ENCODE data around the gene CEP112.

CEP112 gene

GRCh38 chr17:66211047-66211810, 19.3 kb upstream of the CEP112 start:
- no peak for DNase-seq (ENCODE audit: low read depth, low spot score)

GRCh38 chr17:66210208-66210574, 18.3 kb upstream of the CEP112 start:
- no peak for DNase-seq (ENCODE audit: low read depth, low spot score)

GRCh38 chr17:66207936-66208335, 16.0 kb upstream of the CEP112 start:
- no peak for DNase-seq (ENCODE audit: low read depth, low spot score)

GRCh38 chr17:66203274-66204015, 11.5 kb upstream of the CEP112 start:
- DNase-seq (ENCODE audit: low read depth, low spot score), result peak; percentile 5

- peak; percentile 81 for DNase-seq (ENCODE audit: low read depth, low spot score)
Observed at GRCh38 chr17:66200685-66201092, 8.8 kb upstream of the CEP112 start.

- DNase-seq (ENCODE audit: low read depth, low spot score), result no peak
Observed at GRCh38 chr17:66198242-66198641, 6.3 kb upstream of the CEP112 start.

GRCh38 chr17:66192378-66192687, 400 bp upstream of the CEP112 start:
- no peak for DNase-seq (ENCODE audit: low read depth, low spot score)

- peak; percentile 45 for DNase-seq (ENCODE audit: low read depth, low spot score)
Observed at GRCh38 chr17:66190738-66191592, 968 bp downstream of the CEP112 start.

- DNase-seq (ENCODE audit: low read depth, low spot score), result no peak
Observed at GRCh38 chr17:66187718-66188117, 4.2 kb downstream of the CEP112 start.

- peak; percentile 14 for DNase-seq (ENCODE audit: low read depth, low spot score)
Observed at GRCh38 chr17:66185862-66186261, 6.1 kb downstream of the CEP112 start.

GRCh38 chr17:66184392-66184791, 7.5 kb downstream of the CEP112 start:
- DNase-seq (ENCODE audit: low read depth, low spot score), result no peak

- DNase-seq (ENCODE audit: low read depth, low spot score), result no peak
Observed at GRCh38 chr17:66183529-66183928, 8.4 kb downstream of the CEP112 start.

GRCh38 chr17:66178642-66179041, 13.3 kb downstream of the CEP112 start:
- DNase-seq (ENCODE audit: low read depth, low spot score), result no peak

- DNase-seq (ENCODE audit: low read depth, low spot score), result no peak
Observed at GRCh38 chr17:66177048-66177447, 14.9 kb downstream of the CEP112 start.

- DNase-seq (ENCODE audit: low read depth, low spot score), result no peak
Observed at GRCh38 chr17:66175892-66176291, 16.0 kb downstream of the CEP112 start.

GRCh38 chr17:66172691-66173223, 19.2 kb downstream of the CEP112 start:
- no peak for DNase-seq (ENCODE audit: low read depth, low spot score)

GRCh38 chr17:66172144-66172543, 19.8 kb downstream of the CEP112 start:
- no peak for DNase-seq (ENCODE audit: low read depth, low spot score)

GRCh38 chr17:66171692-66172091, 20.2 kb downstream of the CEP112 start:
- no peak for DNase-seq (ENCODE audit: low read depth, low spot score)

GRCh38 chr17:66171172-66171571, 20.8 kb downstream of the CEP112 start:
- no peak for DNase-seq (ENCODE audit: low read depth, low spot score)

GRCh38 chr17:66169839-66170238, 22.1 kb downstream of the CEP112 start:
- DNase-seq (ENCODE audit: low read depth, low spot score), result no peak

- DNase-seq (ENCODE audit: low read depth, low spot score), result no peak
Observed at GRCh38 chr17:66167189-66167815, 24.6 kb downstream of the CEP112 start.
